Astrocyte of the cerebellum (primary cell): ENCODE measurements around the gene ANK2.

Experiments used
- DNase-seq: peaks from one replicate; pipeline ENCODE4 v3.0.0-alpha.2; 2011; ENCODE audit warnings: low read depth
- H3K4me3 ChIP-seq: 2 replicates; pipeline ENCODE4 v1.5.1; 2011; ENCODE audit warnings: mild to moderate bottlenecking, low read depth, low read length, moderate library complexity
- CTCF ChIP-seq: IDR thresholded peaks from 2 replicates; pipeline ENCODE4 v1.5.1; 2012; ENCODE audit warnings: low read length, low read depth, moderate library complexity, mild to moderate bottlenecking; ENCODE audit errors: missing control alignments
- in situ Hi-C: cut with HindIII; loops from 2 replicates; pipeline ENCODE4 v1.10.0; 2017; ENCODE audit warnings: low sequenced_read_pairs

Gene ANK2

GRCh38 chr4:113154281-113154680 is 104.8 kb downstream of the ANK2 start:
- in situ Hi-C loops: no loop called here
- no peak for DNase-seq
- no peak for TF ChIP-seq CTCF
- H3K4me3 ChIP-seq: no peak overlapping the region

DNA sequence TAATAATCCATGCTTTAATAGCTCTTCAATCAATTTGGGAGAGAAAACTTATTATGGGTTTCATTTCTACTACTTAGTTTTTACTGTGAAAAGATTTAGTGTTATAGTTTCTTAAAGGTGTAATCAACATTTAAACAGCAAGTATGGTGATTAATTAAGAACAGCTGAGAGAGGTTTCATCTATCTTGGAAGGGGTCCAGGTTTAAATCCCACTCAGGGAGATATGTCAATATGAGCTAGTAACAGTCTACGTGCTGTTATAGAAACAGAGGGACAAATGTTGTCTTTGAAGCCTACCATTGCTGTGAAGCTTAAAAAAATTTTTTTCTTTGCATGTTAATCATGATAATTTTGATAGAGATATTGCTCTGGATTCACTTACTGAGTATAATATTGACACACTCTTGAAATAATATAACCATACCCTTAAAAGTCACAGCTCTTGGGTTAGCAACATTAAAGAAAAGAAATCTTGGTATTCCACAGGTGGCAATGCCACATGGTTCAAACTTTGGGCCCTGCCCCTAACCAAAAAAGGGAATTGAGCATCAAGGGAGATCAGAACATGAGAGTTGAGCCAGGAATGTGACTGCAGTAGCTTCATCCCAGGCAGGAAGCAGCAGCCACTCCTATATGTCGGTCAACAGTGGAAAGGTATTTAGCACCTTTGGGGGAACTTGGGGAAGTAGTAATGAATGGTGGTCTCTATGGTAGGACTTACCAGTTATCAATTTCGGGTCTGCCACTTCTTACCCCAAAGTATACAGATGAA is 107.8 kb downstream of the ANK2 start:
- H3K4me3 ChIP-seq: no peak overlapping the region
- TF ChIP-seq CTCF: no peak
- DNase-seq: no peak
- in situ Hi-C loops: no loop called here

DNA sequence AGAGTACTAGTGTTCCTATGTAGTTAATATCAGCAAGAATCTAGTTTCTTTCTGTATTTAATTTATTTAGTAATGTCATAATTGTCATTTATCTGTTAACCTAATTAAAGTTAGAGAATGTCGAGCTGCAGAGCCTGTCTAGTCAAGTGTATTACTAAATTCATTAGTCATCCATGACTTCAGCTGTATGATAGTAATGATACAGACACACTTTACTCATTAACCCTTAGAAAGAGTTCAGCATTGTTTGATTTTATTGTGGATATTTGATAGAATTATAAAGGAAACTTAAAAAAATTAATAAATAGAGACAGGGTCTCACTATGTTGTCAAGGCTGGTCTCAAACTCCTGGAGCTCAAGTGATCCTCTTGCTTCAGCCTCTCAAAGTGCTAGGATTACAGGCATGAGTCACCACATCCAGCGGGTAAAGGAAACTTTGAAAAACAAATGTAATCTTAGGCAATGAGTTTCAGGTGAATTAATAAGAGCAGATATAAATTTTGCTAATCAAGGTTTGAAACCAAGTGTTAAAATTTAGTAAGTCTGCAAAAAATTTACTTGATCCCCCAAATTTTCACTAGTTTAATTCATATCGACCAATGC is 110.6 kb downstream of the ANK2 start:
- no peak for TF ChIP-seq CTCF
- DNase-seq: no peak
- no peak overlapping the region for H3K4me3 ChIP-seq
- in situ Hi-C loops: no loop called here

GRCh38 chr4:113160548-113160947 is 111.1 kb downstream of the ANK2 start:
- in situ Hi-C loops: no loop called here
- no peak for DNase-seq
- no peak for TF ChIP-seq CTCF
- H3K4me3 ChIP-seq: no peak overlapping the region

- H3K4me3 ChIP-seq: no peak overlapping the region
- no peak for TF ChIP-seq CTCF
- in situ Hi-C loops: no loop called here
- DNase-seq: no peak
Measured at GRCh38 chr4:113162089-113162488, 112.6 kb downstream of the ANK2 start.

DNA sequence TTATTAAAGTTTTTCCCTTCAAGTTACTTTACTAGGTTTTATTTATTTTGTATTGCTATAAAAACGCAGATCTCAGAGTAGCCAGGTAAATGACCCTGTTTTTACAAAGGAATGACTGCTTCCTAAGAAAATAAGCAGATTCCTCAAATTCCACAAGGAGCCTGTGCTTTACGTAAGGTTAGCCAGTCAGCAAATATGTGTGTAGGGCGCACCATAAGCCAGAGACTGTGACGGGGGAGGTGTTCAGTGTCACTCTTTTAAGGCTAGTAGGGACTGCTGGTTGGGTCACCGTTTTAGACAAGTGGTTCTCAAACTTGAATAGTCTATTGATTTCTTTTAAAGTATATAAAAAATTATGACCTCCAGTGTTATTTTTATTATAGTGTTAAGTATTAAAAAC is 119.9 kb downstream of the ANK2 start:
- DNase-seq: no peak
- H3K4me3 ChIP-seq: no peak overlapping the region
- in situ Hi-C loops: no loop called here
- no peak for TF ChIP-seq CTCF
